BJ (cell line): ENCODE results near the gene ADRB1. TPM values are rescaled to one million over a fixed set of nuclear protein-coding genes. Genes with fewer than 3 reads are reported as not detected.

ENCODE experiments used
- CTCF ChIA-PET: fragments of 350-600 bp; formaldehyde crosslinking; extraction: SDS; loops from one replicate; lab custom pipeline; 2021; ENCODE audit warnings: antibody characterized with exemption, inconsistent platforms; lab: Yijun Ruan, JAX
- POLR2A ChIA-PET: fragments of 300-600 bp; sonication (Branson Sonifier 250); formaldehyde crosslinking; extraction: SDS; loops from one replicate; lab custom pipeline; 2021; ENCODE audit warnings: antibody characterized with exemption; lab: Charles Lee
- DNase-seq: peaks from one replicate; pipeline ENCODE4 v3.0.0-alpha.2; 2011; ENCODE audit warnings: low read depth
- H3K27me3 ChIP-seq: 2 replicates; pipeline ENCODE4 v1.6.0; 2011; ENCODE audit warnings: low read length; ENCODE audit not compliant: control insufficient read depth, insufficient read depth
- H3K36me3 ChIP-seq: 2 replicates; pipeline ENCODE4 v1.5.1; 2011; ENCODE audit warnings: low read length; ENCODE audit not compliant: control insufficient read depth, insufficient read depth
- H3K4me3 ChIP-seq: 2 replicates; pipeline ENCODE4 v1.5.1; 2011; ENCODE audit warnings: low read depth, mild to moderate bottlenecking, control low read depth, low read length
- polyA plus RNA-seq: library from polyadenylated mRNA; depleted of rRNA; stranded (reverse); fragments of >200 nt; gene quantifications from 2 replicates; pipeline ENCODE4 v1.2.3, GENCODE V29; 2011
- TF ChIP-seq, protein P1 (sequence below): IDR thresholded peaks from 2 replicates; pipeline ENCODE4 v1.5.1; 2011; ENCODE audit warnings: low read depth, mild to moderate bottlenecking, control low read depth, inconsistent platforms, low read length, moderate library complexity; ENCODE audit not compliant: insufficient read depth

ADRB1 gene
- polyA plus RNA-seq, 1 experiment, result not detected

- Histone ChIP-seq H3K36me3 (no peaks in the 10 kb centered on the region), H3K4me3 (no peak overlapping the region), H3K27me3 (peaks cover 4% of the 10 kb centered on the region)
- TF ChIP-seq, protein P1, sequence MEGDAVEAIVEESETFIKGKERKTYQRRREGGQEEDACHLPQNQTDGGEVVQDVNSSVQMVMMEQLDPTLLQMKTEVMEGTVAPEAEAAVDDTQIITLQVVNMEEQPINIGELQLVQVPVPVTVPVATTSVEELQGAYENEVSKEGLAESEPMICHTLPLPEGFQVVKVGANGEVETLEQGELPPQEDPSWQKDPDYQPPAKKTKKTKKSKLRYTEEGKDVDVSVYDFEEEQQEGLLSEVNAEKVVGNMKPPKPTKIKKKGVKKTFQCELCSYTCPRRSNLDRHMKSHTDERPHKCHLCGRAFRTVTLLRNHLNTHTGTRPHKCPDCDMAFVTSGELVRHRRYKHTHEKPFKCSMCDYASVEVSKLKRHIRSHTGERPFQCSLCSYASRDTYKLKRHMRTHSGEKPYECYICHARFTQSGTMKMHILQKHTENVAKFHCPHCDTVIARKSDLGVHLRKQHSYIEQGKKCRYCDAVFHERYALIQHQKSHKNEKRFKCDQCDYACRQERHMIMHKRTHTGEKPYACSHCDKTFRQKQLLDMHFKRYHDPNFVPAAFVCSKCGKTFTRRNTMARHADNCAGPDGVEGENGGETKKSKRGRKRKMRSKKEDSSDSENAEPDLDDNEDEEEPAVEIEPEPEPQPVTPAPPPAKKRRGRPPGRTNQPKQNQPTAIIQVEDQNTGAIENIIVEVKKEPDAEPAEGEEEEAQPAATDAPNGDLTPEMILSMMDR, result no peak
- no peak for DNase-seq
- CTCF ChIA-PET, result interaction anchor here (0.8 kb wide), 1 partner anchor 10 kb away, joined by 3 read pairs; no protein-coding TSS in a partner anchor
- POLR2A ChIA-PET, result no interaction called here
These were observed 41.2 kb upstream of the ADRB1 start for GRCh38 chr10:114002422-114002821.

DNA sequence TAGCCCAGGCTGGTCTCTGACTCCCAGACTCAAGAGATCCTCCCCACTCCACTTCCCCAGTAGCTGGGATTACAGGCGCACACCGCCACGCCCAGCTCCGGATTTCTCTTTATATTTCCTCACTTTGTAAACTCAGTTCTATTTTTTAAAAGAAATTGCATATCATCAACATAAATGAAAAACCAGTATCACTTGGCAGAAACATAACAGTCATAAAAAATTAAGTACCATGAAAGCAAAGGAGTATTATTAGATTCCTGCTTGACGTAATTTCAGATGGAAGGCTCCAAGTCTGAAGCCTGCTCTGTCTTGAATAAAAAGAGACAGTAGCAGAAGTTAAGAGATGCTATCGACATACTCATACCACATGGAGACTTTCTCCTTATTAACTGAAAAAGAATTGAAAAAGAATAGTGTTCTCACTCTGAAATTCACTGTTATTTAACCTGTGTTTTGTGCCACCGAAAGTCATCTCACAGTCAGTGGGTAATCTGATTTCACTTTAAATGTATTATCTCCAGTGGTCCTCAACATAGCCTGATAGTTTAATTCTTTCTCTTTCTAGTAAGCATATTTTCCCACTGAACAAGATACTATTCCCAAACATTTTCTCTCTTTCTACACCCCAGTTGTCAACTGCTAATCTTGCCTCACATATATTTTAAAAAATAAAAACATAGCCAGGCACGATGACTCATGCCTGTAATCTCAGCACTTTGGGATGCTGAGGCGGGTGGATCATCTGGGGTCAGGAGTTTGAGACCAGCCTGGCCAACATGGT lies 40.3 kb upstream of the ADRB1 start:
- TF ChIP-seq, protein P1, result no peak
- ChIA-PET CTCF (interaction anchor here (0.8 kb wide), 1 partner anchor 9 kb away, joined by 3 read pairs; no protein-coding TSS in a partner anchor), POLR2A (no interaction called here)
- Histone ChIP-seq H3K36me3 (no peaks in the 10 kb centered on the region), H3K27me3 (peaks cover 2% of the 10 kb centered on the region; the same call in 1 of the 2 replicates), H3K4me3 (no peak overlapping the region)
- DNase-seq, result no peak

DNA sequence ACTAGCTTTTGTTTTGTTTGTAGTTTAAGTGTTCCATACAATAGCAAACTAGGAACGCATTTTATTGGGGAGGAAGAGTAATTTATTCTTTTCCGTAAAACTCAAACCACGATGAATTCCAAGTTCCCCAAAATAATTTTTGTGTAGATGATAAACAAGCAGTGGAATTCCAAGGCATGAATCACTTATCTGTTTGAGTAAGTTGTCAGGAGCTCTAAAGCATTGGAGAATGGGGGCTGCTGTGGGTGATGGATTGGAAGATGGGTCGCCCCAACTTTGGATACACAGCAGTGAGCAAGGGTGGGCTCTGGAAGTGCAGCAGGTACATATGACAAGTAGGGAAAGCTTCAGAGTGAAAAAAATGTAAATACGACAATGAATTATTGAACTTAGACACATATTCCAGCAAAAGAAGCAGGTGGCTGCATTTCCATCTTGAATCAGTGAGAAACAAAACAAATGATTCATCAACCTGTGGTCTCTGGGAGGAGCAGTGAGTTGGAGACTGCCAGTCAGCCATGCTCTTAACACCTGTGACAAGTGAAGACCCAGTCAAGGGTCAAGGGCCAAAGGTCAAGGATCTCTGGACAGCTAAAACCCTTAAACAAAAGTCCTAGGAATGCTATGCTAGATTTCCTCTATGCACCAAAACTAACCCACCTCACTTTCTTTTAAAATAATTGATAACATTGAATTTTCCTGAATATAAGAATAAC lies 34.2 kb upstream of the ADRB1 start:
- CTCF ChIA-PET, result interaction anchor here (0.8 kb wide), 1 partner anchor 12 kb away, joined by 3 read pairs; no protein-coding TSS in a partner anchor
- TF ChIP-seq, protein P1, result no peak
- Histone ChIP-seq H3K36me3 (no peaks in the 10 kb centered on the region), H3K27me3 (peaks cover 2% of the 10 kb centered on the region; the same call in 1 of the 2 replicates), H3K4me3 (no peak overlapping the region)
- POLR2A ChIA-PET, result no interaction called here
- DNase-seq, result no peak

- Histone ChIP-seq H3K27me3 (no peaks in the 10 kb centered on the region), H3K4me3 (no peak overlapping the region), H3K36me3 (no peaks in the 10 kb centered on the region)
- ChIA-PET CTCF (no interaction called here), POLR2A (no interaction called here)
- DNase-seq, result no peak
- TF ChIP-seq, protein P1, result no peak
These were observed 33.4 kb upstream of the ADRB1 start for GRCh38 chr10:114010316-114010715.

GRCh38 chr10:114012650-114013049 lies 31.0 kb upstream of the ADRB1 start:
- POLR2A ChIA-PET, result interaction anchor here (0.6 kb wide), 1 partner anchor 169 kb away, joined by 4 read pairs; no protein-coding TSS in a partner anchor
- Histone ChIP-seq H3K4me3 (no peak overlapping the region), H3K36me3 (no peaks in the 10 kb centered on the region), H3K27me3 (no peaks in the 10 kb centered on the region)
- TF ChIP-seq, protein P1, result no peak
- DNase-seq, result no peak
- CTCF ChIA-PET, result interaction anchor here (1.4 kb wide), 1 partner anchor 10 kb away, joined by 3 read pairs; no protein-coding TSS in a partner anchor
